Stimulated activated CD8-positive, alpha-beta memory T cell treated with anti-CD3 and anti-CD28 coated beads, Interleukin-7, amount 100 ng/mL, for 24 hours (primary cell): Measurements from ENCODE around the gene COP1.

ENCODE experiments used
- DNase-seq: peaks from one replicate; pipeline ENCODE4 v3.0.0-alpha.2; 2020; ENCODE audit warnings: low read depth

COP1 gene

DNA sequence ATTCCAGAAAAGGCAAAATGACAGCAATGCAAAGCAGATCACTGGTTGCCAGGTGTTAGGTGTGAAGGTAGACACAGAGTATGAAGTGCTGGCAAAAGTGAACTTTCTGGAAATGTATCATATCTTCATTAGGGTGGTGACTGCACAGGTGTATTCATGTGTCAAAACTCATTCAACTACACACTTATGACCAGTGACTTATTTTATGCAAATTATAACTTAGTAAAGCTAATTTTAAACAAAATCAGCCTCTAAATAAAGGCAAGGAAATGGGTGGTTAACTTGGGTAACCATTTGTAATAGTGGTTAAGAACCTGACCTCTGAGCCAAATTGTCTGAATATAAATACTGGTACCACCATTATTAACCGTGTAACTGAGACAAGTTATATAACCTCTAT lies 7.4 kb downstream of the COP1 start:
- no peak for DNase-seq

DNA sequence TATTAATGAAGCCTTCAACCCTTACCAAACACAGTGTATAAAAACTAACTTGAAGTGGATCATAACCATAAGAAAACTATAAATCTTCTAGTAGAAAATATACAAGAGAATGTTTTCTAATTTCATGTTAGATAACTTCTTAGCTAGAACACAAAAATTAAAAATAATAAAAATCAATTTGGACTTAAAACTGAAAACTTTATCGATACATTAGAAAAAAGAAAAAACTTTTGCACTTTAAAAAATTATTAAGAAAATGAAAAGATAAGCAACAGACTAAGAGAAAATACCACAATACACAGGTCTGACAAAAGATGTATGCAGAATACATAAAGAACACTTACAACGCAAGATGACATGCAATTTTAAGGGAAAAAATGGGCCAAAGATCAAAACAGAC lies 8.7 kb downstream of the COP1 start:
- no peak for DNase-seq

DNA sequence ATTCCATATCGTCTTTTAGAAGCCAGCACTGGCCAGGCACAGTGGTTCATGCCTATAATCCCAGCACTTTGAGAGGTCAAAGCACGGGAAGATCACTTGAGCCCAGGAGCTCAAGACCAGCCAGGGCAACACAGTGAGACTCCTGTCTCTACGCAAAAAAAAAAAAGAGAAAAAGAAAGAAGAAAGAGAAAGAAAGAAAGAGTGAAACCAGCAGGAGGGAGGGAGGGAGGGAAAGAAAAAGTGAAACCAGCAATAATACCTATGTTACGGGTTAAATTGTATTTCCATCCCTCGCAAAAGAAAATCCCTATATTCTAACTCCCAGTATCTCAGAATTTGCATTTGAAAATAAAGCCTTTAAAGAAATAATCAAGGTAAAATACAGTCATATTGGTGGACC lies 10.4 kb downstream of the COP1 start:
- no peak for DNase-seq

DNA sequence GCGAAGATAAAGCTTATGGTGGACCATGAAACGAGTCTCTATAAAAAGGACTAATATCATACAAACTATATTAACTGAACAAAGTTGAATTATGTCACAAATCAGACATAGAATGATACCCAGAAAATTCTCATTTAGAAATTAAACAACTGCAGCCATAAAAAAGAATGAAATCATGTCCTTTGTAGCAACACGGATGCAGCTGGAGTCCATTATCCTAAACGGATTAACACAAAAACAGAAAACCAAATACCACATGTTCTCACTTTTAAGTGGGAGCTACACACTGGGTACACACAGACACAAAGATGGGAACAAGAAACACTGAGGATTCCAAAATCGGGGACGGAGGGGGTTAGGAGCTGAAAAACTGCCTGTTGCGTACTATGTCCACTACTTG lies 11.5 kb downstream of the COP1 start:
- DNase-seq = no peak

DNA sequence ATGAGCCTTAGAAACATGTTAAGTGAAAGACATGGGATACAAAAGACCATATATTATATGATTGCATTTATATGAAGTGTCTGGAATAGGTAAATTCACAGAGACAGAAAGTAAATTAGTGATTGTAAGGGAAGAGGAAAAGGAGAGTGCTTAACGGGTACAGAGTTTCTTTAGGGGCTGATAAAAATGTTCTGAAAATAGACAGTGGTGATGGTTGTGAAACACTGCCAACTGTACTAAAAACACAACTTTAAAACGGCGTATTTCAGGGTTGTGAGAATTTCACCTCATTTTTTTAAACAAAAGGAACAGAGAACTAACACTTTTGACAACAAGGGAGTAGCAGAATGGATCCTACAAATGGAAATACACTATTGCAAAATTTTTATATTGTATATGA lies 13.4 kb downstream of the COP1 start:
- no peak for DNase-seq

DNA sequence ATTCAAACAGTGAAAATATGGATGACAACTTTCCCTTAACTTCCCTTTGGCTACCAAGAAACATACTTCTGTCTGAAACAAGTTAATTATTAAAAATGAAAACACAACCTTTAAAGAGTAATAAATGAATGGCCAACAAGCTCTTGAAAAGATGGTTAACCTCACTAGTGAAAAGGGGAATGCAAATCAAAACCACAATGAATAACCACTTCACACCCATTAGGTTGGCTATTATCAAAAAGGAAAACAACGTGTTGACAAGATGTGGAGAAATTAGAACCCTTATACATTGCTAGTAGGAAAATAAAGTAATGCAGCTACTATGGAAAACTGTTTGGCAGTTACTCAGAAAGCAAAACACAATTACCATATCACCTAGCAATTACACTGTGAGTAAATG lies 14.1 kb downstream of the COP1 start:
- no peak for DNase-seq

DNA sequence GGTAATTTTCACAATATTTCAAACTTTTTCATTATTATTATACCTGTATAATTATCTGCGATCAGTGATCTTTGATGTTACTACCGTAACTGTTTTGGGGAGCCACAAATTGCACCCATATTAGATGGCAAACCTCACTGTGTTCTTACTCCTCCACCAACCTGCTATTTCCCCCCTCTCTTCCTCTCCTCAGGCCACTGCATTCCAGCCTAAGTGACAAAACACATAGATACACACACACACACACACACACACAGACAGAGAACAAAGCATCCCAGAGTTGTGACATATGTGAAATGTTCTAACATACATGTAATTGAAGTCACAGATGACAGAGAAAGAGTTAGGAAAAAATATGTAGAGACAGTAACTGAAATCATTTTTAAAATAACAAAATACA lies 18.5 kb downstream of the COP1 start:
- no peak for DNase-seq

DNA sequence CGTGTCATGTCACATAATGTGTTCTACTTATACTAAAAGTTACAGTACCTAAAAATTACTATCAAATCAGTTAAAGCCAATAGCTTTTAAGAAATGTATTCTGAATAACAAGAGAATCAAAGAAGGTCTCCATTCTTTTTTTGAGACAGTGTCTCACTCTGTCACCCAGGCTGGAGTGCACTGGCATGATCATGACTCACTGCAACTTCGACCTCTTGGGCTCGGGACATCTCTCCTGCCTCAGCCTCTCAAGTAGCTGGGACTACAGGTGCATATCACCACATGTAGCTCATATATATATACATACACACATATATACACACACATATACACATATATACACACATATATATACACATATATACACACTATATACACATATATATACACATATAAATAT lies 20.1 kb downstream of the COP1 start:
- no peak for DNase-seq

DNA sequence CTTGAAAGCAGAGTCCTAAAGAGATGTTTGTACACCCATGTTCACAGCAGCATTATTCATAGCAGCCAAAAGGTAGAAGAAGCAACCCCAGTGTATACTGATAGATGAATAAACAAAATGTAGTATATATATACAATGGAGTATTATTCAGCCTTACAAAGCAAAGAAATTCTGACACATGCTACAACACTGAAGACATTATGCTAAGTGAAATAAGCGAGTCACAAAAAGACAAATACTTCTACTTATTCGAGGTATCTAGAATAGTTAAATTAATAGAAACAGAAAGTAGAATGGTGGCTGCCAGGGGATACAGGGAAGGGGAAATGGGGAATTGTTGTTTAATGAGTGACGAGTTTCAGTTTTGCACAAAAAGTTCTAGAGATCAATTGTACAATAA lies 23.5 kb downstream of the COP1 start:
- DNase-seq = no peak

DNA sequence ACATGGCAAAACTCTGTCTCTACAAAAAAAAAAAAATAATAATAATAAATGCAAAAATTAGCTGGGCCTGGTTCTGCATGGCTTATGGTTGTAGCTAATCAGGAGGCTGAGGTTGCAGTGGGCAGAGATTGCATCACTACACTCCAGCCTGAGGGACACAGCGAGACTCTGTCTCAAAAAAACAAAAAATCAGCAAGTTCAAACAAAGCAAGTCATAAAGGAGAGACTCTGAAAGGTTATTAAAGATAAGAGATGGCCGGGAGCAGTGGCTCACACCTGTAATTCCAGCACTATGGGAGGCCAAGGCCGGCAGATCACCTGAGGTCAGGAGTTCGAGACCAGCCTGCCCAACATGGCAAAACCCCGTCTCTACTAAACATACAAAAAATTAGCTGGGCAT lies 28.8 kb downstream of the COP1 start:
- DNase-seq = no peak

DNA sequence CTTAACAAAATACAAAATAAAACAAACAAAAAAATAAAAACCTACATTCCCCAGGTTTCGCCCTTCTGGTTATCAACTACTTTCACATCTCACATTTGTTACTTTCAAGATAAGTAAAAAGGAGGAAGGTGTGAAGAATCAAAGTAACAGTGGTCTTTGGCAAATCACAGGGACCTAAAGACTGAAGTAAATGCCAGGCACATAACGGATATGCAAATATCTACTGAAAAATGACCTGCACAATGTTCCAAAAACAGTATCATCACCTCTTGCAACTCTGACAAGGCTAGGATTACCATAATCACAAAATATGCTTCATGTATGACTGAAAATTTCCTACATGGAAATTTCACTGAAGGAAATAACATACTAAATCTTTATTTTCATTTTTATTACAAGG lies 29.3 kb downstream of the COP1 start:
- DNase-seq = no peak

DNA sequence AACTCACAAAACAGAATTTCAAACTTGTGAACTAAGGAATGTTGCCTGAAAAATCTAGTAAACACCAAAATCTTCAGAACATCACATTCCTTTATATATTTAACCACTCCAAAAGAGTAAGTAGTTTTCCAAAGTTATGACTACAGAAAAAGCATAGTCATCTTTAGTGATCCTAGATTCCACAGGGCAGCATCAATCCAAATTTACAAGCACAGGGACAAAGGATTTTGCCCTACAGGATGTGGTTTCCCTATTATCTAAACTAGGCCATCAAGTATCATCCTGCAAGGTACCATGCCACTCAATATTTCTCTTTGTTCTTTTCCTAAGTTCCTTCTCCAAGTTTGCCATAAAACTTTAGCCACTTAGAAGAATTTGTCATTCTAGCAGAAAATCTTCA lies 33.0 kb downstream of the COP1 start:
- DNase-seq = no peak

DNA sequence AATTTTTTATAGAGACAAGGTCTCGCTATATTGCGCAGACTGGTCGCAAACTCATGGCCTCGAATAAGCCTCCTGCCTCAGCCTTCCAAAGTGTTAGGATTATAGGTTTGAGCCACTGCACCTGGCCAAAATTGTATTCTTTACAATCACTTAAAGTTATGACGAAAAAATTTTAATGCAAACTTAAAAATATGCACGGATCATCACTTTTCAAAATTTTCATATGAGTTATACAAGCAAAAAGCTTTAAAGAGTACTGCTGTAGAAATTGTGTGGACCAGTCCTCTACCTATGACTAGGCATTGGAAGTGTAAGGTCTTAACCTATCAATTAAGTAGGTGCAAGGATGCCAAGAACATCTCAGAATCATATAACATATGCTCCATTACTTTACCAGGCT lies 34.9 kb downstream of the COP1 start:
- no peak for DNase-seq

DNA sequence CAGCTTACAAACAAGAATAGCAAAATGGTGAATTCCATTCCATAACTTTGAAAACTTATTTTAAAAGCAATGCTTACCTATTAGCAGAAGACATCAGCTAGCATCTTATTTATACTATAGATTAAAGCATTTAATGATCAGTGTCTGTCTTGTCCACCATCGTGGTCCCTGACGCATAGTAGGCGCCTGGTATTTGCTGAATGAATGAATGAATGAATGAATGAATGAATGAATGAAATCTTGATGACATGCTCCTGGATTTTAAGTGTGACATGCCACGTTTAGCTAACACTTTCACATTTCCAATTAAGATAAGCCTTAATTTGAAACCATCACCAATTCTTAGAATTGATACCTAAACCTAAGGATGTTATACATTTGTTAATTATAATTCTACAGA lies 39.9 kb downstream of the COP1 start:
- DNase-seq = no peak

DNA sequence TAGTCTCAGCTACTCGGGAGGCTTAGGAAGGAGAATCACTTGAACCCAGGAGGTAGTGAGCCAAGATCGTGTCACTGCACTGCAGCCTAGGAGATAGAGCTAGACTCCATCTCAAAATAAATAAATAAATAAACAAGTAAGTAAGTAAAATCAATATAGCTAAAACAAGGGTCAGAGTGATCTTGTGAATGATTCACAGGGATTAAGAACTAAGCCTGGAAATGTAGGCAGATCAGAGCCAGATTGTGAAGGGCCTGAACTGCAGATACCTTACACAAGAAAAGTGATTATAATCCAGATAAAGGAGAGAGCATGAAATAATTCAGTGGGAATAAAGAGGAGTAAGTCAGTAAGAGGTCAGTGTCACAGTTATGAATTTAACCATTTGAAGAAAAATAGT lies 41.5 kb downstream of the COP1 start:
- no peak for DNase-seq

DNA sequence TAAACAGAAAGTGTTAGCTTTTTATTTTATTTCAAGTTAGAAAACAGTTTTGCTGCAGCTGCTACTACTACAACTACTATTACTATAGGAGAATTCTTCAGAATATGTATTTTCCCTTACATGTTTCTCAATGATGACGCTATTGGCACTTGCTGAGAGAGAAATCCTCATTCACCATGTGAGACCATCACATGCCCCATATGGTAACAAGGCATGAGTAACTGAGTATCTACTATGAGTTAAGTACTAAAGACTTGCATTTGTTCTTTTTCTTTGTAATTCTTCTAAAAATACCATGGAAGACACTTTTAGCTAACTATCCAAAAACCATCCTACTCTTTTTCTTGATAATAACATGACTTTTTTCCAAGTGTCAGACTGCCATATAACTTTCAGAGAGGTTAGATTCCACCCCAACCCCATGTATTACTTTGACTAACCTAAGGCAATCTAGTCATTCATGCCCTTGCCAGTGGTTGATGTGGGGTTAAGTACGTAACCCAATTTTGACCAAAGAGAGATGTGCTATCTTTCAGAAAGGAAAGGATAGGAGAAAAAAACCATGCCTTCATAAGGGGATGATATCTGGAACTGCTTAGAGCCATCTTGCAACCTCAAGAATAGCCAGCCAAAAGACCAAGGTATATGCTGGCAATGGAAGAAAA lies 42.9 kb downstream of the COP1 start:
- no peak for DNase-seq

DNA sequence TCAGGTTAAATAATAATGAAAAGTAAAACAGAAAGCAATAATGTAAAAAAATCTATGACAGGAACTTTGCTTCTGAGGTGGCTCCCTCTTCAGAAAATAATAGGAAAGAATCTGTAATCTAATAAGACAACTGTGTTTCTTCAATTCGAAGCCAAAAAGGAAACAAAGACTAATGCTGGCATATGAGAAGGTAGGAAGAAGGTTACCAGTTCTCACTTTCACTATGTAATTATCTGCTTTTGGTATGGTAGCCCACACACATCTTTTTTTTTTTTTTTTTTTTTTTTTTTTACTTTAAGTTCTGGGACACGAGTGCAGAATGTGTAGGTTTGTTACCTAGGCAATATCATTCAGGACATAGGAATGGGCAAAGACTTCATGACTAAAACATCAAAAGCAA lies 47.1 kb downstream of the COP1 start:
- DNase-seq = no peak

DNA sequence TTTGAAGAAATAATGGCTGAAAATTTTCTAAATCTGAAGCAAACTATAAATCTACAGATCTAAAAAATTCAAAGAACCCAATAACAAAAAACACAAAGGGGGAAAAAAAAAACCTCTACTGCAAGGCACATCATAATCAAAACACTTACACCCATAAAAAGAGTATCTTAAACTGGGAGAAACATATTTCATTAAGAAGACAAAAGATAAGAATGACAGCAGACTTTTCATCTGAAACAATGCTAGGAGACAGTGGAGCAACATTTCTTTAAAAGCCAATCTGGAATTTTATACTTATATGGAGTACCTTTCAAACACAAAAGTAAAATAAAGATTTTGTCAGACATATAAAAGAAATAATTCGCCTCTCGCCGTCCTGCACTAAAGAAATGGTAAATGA lies 49.1 kb downstream of the COP1 start:
- DNase-seq = no peak

DNA sequence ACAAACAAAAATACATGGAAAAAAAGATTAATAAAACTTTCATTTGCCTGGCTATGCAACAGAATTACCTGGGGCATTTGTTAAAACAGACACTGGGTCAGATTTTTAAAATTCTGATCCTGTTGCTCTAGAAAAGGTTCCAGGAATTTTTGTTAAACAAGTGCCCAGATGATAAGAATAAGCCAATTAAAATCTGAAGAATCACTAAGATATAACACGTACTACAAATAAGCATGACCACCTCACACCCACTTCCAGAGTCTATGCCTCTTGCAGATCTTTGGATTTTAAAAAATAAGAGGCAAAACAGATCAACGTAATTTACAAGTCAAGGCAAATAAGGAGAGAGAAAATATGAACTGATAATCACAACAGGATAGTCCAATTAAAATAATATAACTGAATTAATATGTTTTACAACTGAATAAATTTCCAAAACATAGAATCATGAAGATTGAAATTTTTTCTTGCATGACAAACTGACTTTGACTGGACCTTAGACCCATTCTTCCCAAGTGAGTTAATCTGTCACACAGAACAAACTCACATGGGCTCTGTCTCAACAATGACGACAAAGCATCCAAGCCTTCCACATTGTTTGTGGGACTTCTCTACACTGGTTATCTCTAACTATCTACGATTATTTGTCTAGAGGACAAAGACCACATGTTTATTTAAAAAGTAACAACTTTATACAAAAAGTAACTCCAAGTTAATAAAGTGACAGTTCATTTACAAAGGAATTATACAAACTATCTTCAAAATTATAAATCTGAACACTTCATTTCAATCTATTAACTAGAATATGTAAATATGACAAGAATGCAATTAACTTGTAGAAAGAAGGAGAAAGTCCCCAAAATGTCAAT lies 56.9 kb downstream of the COP1 start:
- DNase-seq = no peak

DNA sequence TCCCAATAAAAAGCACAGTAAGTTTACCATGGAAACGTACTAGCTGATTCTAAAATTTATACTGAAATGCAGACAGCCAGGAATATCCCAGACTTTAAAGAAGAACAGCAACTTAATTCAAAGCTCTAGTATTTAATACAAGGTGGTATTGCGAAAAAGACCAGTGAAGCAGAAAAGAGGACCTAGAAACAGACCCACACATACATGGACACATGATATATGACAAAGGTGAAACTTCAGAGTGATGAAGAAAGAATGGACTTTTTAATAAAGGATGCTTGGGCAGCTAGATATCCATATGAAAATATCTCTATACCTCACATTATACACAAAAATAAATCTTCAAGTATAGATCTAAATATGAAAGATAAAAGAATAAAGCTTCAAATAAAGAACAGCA lies 62.6 kb downstream of the COP1 start:
- DNase-seq = no peak

DNA sequence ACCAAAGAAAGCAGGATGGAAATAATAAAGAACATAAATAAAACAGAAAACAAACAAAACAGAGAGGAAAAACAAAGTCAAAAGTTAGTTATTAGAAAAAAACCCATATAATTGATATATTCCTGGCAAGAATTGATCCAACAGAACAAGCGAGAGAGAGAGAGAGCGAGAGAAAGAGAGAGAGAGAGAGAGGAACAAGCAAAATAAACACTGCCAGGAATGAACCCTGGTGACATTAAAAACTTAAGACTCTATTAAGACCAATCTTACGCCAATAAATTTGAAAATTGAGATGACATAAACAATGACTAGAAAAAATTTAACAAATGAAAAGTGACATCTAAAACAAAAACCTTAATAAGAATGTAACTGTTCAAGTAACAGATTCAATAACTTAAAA lies 64.1 kb downstream of the COP1 start:
- no peak for DNase-seq

DNA sequence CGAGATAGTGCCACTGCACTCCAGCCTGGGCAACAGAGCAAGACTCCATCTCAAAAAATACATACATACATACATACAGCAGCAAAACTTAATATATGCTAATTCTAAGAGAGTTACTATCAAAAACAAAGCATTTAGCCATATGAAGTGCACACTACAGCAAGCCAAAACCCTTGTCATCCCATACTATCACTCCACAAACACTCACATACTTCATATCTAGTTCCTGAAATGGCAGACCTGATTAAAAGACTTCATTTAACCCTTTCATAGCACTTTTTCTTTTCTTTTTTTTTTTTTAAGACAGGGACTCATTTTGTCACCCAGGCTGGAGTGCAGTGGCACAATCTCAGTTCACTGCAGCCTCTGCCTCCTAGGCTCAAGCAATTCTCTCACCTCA lies 65.6 kb downstream of the COP1 start:
- no peak for DNase-seq

DNA sequence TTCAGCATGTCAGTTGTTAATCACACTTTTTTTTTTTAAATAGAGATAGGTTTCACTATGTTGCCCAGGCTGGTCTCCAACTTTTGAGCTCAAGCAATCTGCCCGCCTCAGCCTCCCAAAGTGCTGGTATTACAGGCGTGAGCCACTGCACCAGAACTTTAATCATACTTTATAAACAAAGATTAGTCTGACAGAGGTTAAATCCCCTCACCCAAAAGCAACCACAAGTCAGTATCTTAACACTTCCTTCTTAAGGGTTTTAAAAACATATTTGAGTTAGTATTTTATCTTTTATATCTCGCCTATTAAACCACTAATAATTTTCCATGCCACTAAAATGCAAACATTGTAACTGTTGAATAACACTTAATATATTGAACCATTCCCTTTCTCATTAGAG lies 70.2 kb downstream of the COP1 start:
- DNase-seq = no peak

DNA sequence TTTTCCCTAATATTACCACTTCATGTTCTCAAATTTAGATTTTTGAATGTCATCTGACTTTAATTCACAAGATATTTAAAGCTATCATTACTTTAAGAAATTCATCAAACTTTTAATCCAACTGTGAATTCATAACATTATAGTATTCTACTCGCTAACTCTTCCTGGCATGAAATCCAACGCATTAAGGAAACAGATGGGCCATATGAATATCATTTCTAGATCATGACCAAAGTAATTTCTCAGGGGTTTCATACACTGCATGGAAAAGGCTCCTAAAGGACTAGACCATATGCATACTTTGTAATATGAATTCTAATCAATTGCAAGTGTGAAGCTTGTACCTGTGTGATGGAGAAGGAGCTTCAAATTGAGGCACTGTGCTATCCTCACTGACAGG lies 72.4 kb downstream of the COP1 start:
- DNase-seq = no peak
